ENCODE results near the gene CCDC82. TPM values are rescaled to one million over a fixed set of nuclear protein-coding genes. Genes with fewer than 3 reads are reported as not detected.

CCDC82 gene
- total and polyA plus RNA-seq, 12 donors = 4.7 to 48.1 (median 16.5) TPM

GRCh38 chr11:96376796-96377195 lies 12.9 kb downstream of the CCDC82 start:
- no peak for DNase-seq
- Histone ChIP-seq H3K27ac (no peak overlapping the region), H3K4me3 (no peak overlapping the region), H3K9me3 (replicated peaks in 1 of 3) (no peaks in the 10 kb centered on the region), H3K27me3 (no peaks in the 10 kb centered on the region), H3K36me3 (replicated peaks in 1 of 2) (no peaks in the 10 kb centered on the region), H3K4me1 (replicated peaks in 1 of 2) (no peaks in the 10 kb centered on the region)
- intact Hi-C loops (cut with DNase I) = no loop called here
- WGBS, 4 donors = 92 to 100% (median 94%) methylated on average over 1 of the region's 1 CpG
- no peak for TF ChIP-seq CTCF (IDR thresholded peaks at IDR 0.05)
- TF ChIP-seq POLR2A (IDR thresholded peaks at IDR 0.05) = no peak

- 92 to 94% (median 93%) methylated on average over 4 of the region's 4 CpGs for WGBS, 4 donors
- intact Hi-C loops (cut with DNase I) = no loop called here
- no peak for TF ChIP-seq CTCF (IDR thresholded peaks at IDR 0.05)
- no peak for TF ChIP-seq POLR2A (IDR thresholded peaks at IDR 0.05)
- no peak overlapping the region for H3K4me3 ChIP-seq
- no peak overlapping the region for H3K27ac ChIP-seq
- H3K36me3 ChIP-seq (replicated peaks in 1 of 2) = no peaks in the 10 kb centered on the region
- H3K9me3 ChIP-seq (replicated peaks in 1 of 3) = no peaks in the 10 kb centered on the region
- no peak for DNase-seq
- H3K27me3 ChIP-seq = no peaks in the 10 kb centered on the region
- no peaks in the 10 kb centered on the region for H3K4me1 ChIP-seq (replicated peaks in 1 of 2)
These were observed 15.9 kb downstream of the CCDC82 start for GRCh38 chr11:96373826-96374225.

GRCh38 chr11:96367342-96367741 lies 22.4 kb downstream of the CCDC82 start:
- TF ChIP-seq CTCF (IDR thresholded peaks at IDR 0.05) = no peak
- no peak for TF ChIP-seq POLR2A (IDR thresholded peaks at IDR 0.05)
- Histone ChIP-seq H3K27ac (no peak overlapping the region), H3K36me3 (replicated peaks in 1 of 2) (peaks cover 0 to 8% of the 10 kb centered on the region in 2 donors), H3K4me1 (replicated peaks in 1 of 2) (no peaks in the 10 kb centered on the region), H3K4me3 (no peak overlapping the region), H3K9me3 (replicated peaks in 1 of 3) (peaks cover 0 to 4% (median 0%) of the 10 kb centered on the region in 3 donors), H3K27me3 (no peaks in the 10 kb centered on the region)
- no peak for DNase-seq
- intact Hi-C loops (cut with DNase I) = no loop called here
- WGBS, 4 donors = 77 to 92% (median 91%) methylated on average over 2 of the region's 2 CpGs

- H3K9me3 ChIP-seq (replicated peaks in 1 of 3) = peaks cover 0 to 4% (median 0%) of the 10 kb centered on the region in 3 donors
- intact Hi-C loops (cut with DNase I) = no loop called here
- H3K4me3 ChIP-seq = no peak overlapping the region
- peaks cover 0 to 8% of the 10 kb centered on the region in 2 donors for H3K36me3 ChIP-seq (replicated peaks in 1 of 2)
- DNase-seq = no peak
- no peaks in the 10 kb centered on the region for H3K4me1 ChIP-seq (replicated peaks in 1 of 2)
- TF ChIP-seq CTCF (IDR thresholded peaks at IDR 0.05) (no peak), POLR2A (IDR thresholded peaks at IDR 0.05) (no peak)
- no peaks in the 10 kb centered on the region for H3K27me3 ChIP-seq
- WGBS, 4 donors = 86 to 100% (median 94%) methylated on average over 1 of the region's 1 CpG
- no peak overlapping the region for H3K27ac ChIP-seq
These were observed 23.7 kb downstream of the CCDC82 start for GRCh38 chr11:96366024-96366423.
